GM23338 (cell line): ENCODE measurements around the gene C3orf80. TPM values are rescaled to one million over a fixed set of nuclear protein-coding genes. Genes with fewer than 3 reads are reported as not detected.

Source experiments
- ATAC-seq: fragments of 200-7000 bp; cut with Tn5 transposase; 3 replicates; pipeline ENCODE4 v1.9.1; 2020
- DNase-seq: peaks from one replicate; pipeline ENCODE4 v3.0.0-alpha.2; 2015; ENCODE audit warnings: low spot score
- H2AFZ ChIP-seq: fragments of 200-600 bp; sonication (generic); 2 replicates; pipeline ENCODE4 v1.8.0; 2016; ENCODE audit warnings: antibody characterized with exemption, mild to moderate bottlenecking, moderate library complexity
- H3F3A ChIP-seq: fragments of 200-600 bp; sonication (generic); replicated peaks from 2 replicates; pipeline ENCODE4 v1.8.0; 2017; ENCODE audit warnings: antibody characterized with exemption, mixed run types, low read depth
- H3K27ac ChIP-seq: fragments of 200-600 bp; sonication (generic); 2 replicates; pipeline ENCODE4 v1.6.1; 2016; ENCODE audit warnings: low read depth
- H3K27me3 ChIP-seq: fragments of 200-600 bp; sonication (generic); 2 replicates; pipeline ENCODE4 v1.8.0; 2016; ENCODE audit warnings: mild to moderate bottlenecking, mixed run types, moderate library complexity; ENCODE audit not compliant: insufficient read depth
- H3K36me3 ChIP-seq: fragments of 200-600 bp; sonication (generic); 2 replicates; pipeline ENCODE4 v1.8.0; 2016; ENCODE audit warnings: mild to moderate bottlenecking; ENCODE audit not compliant: insufficient read depth
- H3K4me1 ChIP-seq: fragments of 200-600 bp; sonication (generic); 2 replicates; pipeline ENCODE4 v1.8.0; 2016; ENCODE audit warnings: mild to moderate bottlenecking, moderate library complexity; ENCODE audit not compliant: insufficient read depth
- H3K4me2 ChIP-seq: fragments of 200-600 bp; sonication (generic); 2 replicates; pipeline ENCODE4 v1.7.1; 2017; ENCODE audit warnings: mixed run types
- H3K4me3 ChIP-seq: fragments of 200-600 bp; sonication (generic); 2 replicates; pipeline ENCODE4 v1.6.1; 2016; ENCODE audit warnings: mixed run types
- H3K79me2 ChIP-seq: fragments of 200-600 bp; sonication (generic); replicated peaks from 2 replicates; pipeline ENCODE4 v1.8.0; 2017; ENCODE audit warnings: mild to moderate bottlenecking; ENCODE audit not compliant: insufficient read depth
- H3K9me2 ChIP-seq: fragments of 200-600 bp; sonication (generic); 2 replicates; pipeline ENCODE4 v1.8.0; 2017; ENCODE audit not compliant: insufficient read depth
- H4K20me1 ChIP-seq: fragments of 200-600 bp; sonication (generic); replicated peaks from 2 replicates; pipeline ENCODE4 v1.8.0; 2017; ENCODE audit warnings: mild to moderate bottlenecking; ENCODE audit not compliant: insufficient read depth
- H3K27ac Mint-ChIP-seq: 2 replicates; pipeline ENCODE4 v1.8.0; 2020; ENCODE audit warnings: inconsistent platforms, mild to moderate bottlenecking, moderate library complexity, mixed read lengths
- H3K27me3 Mint-ChIP-seq: 3 replicates; pipeline ENCODE4 v1.8.0; 2022; ENCODE audit warnings: low read depth, mild to moderate bottlenecking, moderate library complexity, mixed read lengths, inconsistent platforms; ENCODE audit not compliant: insufficient read depth, poor library complexity
- H3K36me3 Mint-ChIP-seq: 3 replicates; pipeline ENCODE4 v1.8.0; 2021; ENCODE audit warnings: low read depth, mild to moderate bottlenecking, inconsistent platforms, moderate library complexity, mixed read lengths
- H3K4me1 Mint-ChIP-seq: 3 replicates; pipeline ENCODE4 v1.8.0; 2020; ENCODE audit warnings: mild to moderate bottlenecking, inconsistent platforms, mixed read lengths
- H3K4me3 Mint-ChIP-seq: 3 replicates; pipeline ENCODE4 v1.8.0; 2021; ENCODE audit warnings: moderate library complexity, mild to moderate bottlenecking, inconsistent platforms, mixed read lengths
- H3K9me3 Mint-ChIP-seq: 3 replicates; pipeline ENCODE4 v1.8.0; 2020; ENCODE audit warnings: moderate library complexity, mild to moderate bottlenecking, inconsistent platforms, mixed read lengths
- CREB1 ChIP-seq: fragments of 250-450 bp; sonication (Bioruptor Pico); IDR thresholded peaks from 2 replicates; pipeline ENCODE4 v1.5.0; 2020; ENCODE audit warnings: low read depth, mild to moderate bottlenecking, moderate library complexity
- EZH2 ChIP-seq: fragments of 200-600 bp; sonication (generic); IDR thresholded peaks from one replicate; pipeline ENCODE4 v1.8.0; 2017; ENCODE audit warnings: antibody characterized with exemption, mild to moderate bottlenecking, low read depth; ENCODE audit not compliant: unreplicated experiment
- EZH2phosphoT487 ChIP-seq: fragments of 200-600 bp; sonication (generic); IDR thresholded peaks from one replicate; pipeline ENCODE4 v1.8.1; 2018; ENCODE audit warnings: antibody characterized with exemption; ENCODE audit not compliant: unreplicated experiment
- JUNB ChIP-seq: IDR thresholded peaks from one replicate; pipeline ENCODE4 v1.6.1; 2016; ENCODE audit warnings: antibody characterized with exemption; ENCODE audit not compliant: unreplicated experiment
- NANOG ChIP-seq: IDR thresholded peaks from 2 replicates; pipeline ENCODE4 v1.6.1; 2016; ENCODE audit warnings: antibody characterized with exemption, borderline replicate concordance
- POLR2AphosphoS5 ChIP-seq: IDR thresholded peaks from 2 replicates; pipeline ENCODE4 v1.6.1; 2016; ENCODE audit warnings: antibody characterized with exemption, low read depth
- STAT1 ChIP-seq: IDR thresholded peaks from one replicate; pipeline ENCODE4 v1.6.1; 2016; ENCODE audit warnings: antibody characterized with exemption; ENCODE audit not compliant: unreplicated experiment
- ZNF114 ChIP-seq: fragments of 250-450 bp; sonication (Bioruptor Pico); IDR thresholded peaks from 2 replicates; pipeline ENCODE4 v1.5.0; 2020; ENCODE audit warnings: mild to moderate bottlenecking, moderate library complexity
- ZNF331 ChIP-seq: fragments of 250-450 bp; sonication (Bioruptor Pico); IDR thresholded peaks from 2 replicates; pipeline ENCODE4 v1.5.0; 2020; ENCODE audit warnings: low read depth, mild to moderate bottlenecking, moderate library complexity
- polyA plus RNA-seq: library from polyadenylated mRNA; unstranded; fragments of >200 nt; fragmentation: Nextera tagmentation; extraction: Ambion mirVana; gene quantifications from 2 replicates; pipeline ENCODE4 v1.2.1, GENCODE V29; 2016
- total RNA-seq: library from RNA; depleted of rRNA; stranded (reverse); fragments of >200 nt; shearing (Covaris generic); gene quantifications from 2 replicates; pipeline ENCODE4 v1.2.3, GENCODE V29; 2014
- TF ChIP-seq, protein P1 (sequence below): IDR thresholded peaks from 2 replicates; pipeline ENCODE4 v1.6.1; 2016; ENCODE audit warnings: antibody characterized with exemption
- TF ChIP-seq, protein P2 (sequence below): IDR thresholded peaks from one replicate; pipeline ENCODE4 v1.6.1; 2018; ENCODE audit warnings: antibody characterized with exemption; ENCODE audit not compliant: unreplicated experiment
- TF ChIP-seq, protein P3 (sequence below): fragments of 250-450 bp; sonication (Bioruptor Pico); IDR thresholded peaks from 2 replicates; pipeline ENCODE4 v1.5.0; 2020; ENCODE audit warnings: mild to moderate bottlenecking, moderate library complexity

C3orf80 gene
- total and polyA plus RNA-seq, 2 experiments from 2014 or later, result 0.57 to 3.0 TPM

DNA sequence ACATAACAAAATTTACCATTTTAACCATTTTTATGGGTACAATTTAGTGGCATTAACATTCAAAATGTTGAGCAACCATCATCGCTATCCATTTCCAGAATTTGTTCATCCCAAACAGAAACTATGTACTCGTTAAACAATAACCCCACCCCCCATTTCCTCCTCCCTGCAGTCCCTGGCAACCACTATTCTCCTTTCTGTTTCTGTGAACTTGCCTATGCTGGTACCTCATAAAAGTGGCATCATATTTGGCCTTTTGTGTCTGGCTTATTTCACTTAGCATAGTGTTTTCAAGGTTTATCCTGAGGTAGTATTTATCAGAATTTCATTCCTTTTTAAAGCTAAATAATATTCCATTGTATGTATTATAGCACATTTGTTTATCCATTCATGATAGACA is 32.4 kb downstream of the C3orf80 start:
- Mint-ChIP-seq H3K4me3 (no peak overlapping the region), H3K36me3 (no peaks in the 10 kb centered on the region), H3K9me3 (no peaks in the 10 kb centered on the region), H3K4me1 (no peaks in the 10 kb centered on the region), H3K27me3 (no peaks in the 10 kb centered on the region), H3K27ac (no peak overlapping the region)
- Histone ChIP-seq H3K27ac (no peak overlapping the region), H3K4me1 (no peaks in the 10 kb centered on the region), H3K4me3 (no peak overlapping the region), H3K9me2 (no peaks in the 10 kb centered on the region), H3K79me2 (no peaks in the 10 kb centered on the region), H4K20me1 (no peaks in the 10 kb centered on the region), H3K4me2 (no peak overlapping the region), H2AFZ (no peak overlapping the region), H3K36me3 (no peaks in the 10 kb centered on the region), H3F3A (no peaks in the 10 kb centered on the region), H3K27me3 (no peaks in the 10 kb centered on the region; the same call in 1 of the 2 replicates)
- ATAC-seq (no peak), DNase-seq (no peak)
- no peak for TF ChIP-seq ZNF114 (CRISPR knock-in tag)
- no peak for TF ChIP-seq NANOG

DNA sequence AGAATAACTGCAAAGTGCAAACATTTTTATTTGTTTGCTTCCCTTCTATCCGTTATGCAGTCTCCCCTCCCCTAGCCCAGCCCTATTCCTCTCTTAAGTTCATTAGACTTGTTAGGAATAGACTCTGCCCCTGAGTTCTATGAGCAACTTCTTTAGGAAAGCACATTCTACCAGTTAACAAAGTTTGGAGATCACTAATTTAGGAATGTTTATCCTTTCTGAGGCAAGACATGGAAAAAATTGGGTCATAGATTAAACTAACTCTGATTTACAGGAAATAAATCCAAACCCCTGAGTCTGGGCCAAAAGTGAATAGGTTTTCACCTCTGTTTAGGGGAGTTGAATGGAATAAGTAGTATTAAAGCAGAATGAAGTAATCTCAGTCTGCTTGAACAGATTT is 34.4 kb downstream of the C3orf80 start:
- Histone ChIP-seq H3K27ac (no peak overlapping the region), H3K4me1 (no peaks in the 10 kb centered on the region), H3K4me3 (no peak overlapping the region), H4K20me1 (no peaks in the 10 kb centered on the region), H3K9me2 (no peaks in the 10 kb centered on the region), H3K79me2 (no peaks in the 10 kb centered on the region), H3K4me2 (no peak overlapping the region), H3F3A (no peaks in the 10 kb centered on the region), H3K36me3 (no peaks in the 10 kb centered on the region), H3K27me3 (no peaks in the 10 kb centered on the region), H2AFZ (no peak overlapping the region)
- no peaks in the 10 kb centered on the region for H3K36me3 Mint-ChIP-seq
- H3K4me1 Mint-ChIP-seq, result no peaks in the 10 kb centered on the region
- no peak overlapping the region for H3K4me3 Mint-ChIP-seq
- no peaks in the 10 kb centered on the region for H3K9me3 Mint-ChIP-seq
- no peak for DNase-seq
- ATAC-seq, result no peak
- no peaks in the 10 kb centered on the region for H3K27me3 Mint-ChIP-seq
- H3K27ac Mint-ChIP-seq, result no peak overlapping the region
- TF ChIP-seq ZNF331 (CRISPR knock-in tag), result no peak
- TF ChIP-seq NANOG, result no peak
- no peak for TF ChIP-seq STAT1
- TF ChIP-seq, protein P1, sequence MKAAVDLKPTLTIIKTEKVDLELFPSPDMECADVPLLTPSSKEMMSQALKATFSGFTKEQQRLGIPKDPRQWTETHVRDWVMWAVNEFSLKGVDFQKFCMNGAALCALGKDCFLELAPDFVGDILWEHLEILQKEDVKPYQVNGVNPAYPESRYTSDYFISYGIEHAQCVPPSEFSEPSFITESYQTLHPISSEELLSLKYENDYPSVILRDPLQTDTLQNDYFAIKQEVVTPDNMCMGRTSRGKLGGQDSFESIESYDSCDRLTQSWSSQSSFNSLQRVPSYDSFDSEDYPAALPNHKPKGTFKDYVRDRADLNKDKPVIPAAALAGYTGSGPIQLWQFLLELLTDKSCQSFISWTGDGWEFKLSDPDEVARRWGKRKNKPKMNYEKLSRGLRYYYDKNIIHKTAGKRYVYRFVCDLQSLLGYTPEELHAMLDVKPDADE, result no peak
- no peak for TF ChIP-seq JUNB
- no peak for TF ChIP-seq CREB1 (CRISPR knock-in tag)
- TF ChIP-seq, protein P2, sequence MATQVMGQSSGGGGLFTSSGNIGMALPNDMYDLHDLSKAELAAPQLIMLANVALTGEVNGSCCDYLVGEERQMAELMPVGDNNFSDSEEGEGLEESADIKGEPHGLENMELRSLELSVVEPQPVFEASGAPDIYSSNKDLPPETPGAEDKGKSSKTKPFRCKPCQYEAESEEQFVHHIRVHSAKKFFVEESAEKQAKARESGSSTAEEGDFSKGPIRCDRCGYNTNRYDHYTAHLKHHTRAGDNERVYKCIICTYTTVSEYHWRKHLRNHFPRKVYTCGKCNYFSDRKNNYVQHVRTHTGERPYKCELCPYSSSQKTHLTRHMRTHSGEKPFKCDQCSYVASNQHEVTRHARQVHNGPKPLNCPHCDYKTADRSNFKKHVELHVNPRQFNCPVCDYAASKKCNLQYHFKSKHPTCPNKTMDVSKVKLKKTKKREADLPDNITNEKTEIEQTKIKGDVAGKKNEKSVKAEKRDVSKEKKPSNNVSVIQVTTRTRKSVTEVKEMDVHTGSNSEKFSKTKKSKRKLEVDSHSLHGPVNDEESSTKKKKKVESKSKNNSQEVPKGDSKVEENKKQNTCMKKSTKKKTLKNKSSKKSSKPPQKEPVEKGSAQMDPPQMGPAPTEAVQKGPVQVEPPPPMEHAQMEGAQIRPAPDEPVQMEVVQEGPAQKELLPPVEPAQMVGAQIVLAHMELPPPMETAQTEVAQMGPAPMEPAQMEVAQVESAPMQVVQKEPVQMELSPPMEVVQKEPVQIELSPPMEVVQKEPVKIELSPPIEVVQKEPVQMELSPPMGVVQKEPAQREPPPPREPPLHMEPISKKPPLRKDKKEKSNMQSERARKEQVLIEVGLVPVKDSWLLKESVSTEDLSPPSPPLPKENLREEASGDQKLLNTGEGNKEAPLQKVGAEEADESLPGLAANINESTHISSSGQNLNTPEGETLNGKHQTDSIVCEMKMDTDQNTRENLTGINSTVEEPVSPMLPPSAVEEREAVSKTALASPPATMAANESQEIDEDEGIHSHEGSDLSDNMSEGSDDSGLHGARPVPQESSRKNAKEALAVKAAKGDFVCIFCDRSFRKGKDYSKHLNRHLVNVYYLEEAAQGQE, result no peak
- no peak for TF ChIP-seq EZH2
- TF ChIP-seq ZNF114 (CRISPR knock-in tag), result no peak
- TF ChIP-seq EZH2phosphoT487, result no peak
- TF ChIP-seq, protein P3, sequence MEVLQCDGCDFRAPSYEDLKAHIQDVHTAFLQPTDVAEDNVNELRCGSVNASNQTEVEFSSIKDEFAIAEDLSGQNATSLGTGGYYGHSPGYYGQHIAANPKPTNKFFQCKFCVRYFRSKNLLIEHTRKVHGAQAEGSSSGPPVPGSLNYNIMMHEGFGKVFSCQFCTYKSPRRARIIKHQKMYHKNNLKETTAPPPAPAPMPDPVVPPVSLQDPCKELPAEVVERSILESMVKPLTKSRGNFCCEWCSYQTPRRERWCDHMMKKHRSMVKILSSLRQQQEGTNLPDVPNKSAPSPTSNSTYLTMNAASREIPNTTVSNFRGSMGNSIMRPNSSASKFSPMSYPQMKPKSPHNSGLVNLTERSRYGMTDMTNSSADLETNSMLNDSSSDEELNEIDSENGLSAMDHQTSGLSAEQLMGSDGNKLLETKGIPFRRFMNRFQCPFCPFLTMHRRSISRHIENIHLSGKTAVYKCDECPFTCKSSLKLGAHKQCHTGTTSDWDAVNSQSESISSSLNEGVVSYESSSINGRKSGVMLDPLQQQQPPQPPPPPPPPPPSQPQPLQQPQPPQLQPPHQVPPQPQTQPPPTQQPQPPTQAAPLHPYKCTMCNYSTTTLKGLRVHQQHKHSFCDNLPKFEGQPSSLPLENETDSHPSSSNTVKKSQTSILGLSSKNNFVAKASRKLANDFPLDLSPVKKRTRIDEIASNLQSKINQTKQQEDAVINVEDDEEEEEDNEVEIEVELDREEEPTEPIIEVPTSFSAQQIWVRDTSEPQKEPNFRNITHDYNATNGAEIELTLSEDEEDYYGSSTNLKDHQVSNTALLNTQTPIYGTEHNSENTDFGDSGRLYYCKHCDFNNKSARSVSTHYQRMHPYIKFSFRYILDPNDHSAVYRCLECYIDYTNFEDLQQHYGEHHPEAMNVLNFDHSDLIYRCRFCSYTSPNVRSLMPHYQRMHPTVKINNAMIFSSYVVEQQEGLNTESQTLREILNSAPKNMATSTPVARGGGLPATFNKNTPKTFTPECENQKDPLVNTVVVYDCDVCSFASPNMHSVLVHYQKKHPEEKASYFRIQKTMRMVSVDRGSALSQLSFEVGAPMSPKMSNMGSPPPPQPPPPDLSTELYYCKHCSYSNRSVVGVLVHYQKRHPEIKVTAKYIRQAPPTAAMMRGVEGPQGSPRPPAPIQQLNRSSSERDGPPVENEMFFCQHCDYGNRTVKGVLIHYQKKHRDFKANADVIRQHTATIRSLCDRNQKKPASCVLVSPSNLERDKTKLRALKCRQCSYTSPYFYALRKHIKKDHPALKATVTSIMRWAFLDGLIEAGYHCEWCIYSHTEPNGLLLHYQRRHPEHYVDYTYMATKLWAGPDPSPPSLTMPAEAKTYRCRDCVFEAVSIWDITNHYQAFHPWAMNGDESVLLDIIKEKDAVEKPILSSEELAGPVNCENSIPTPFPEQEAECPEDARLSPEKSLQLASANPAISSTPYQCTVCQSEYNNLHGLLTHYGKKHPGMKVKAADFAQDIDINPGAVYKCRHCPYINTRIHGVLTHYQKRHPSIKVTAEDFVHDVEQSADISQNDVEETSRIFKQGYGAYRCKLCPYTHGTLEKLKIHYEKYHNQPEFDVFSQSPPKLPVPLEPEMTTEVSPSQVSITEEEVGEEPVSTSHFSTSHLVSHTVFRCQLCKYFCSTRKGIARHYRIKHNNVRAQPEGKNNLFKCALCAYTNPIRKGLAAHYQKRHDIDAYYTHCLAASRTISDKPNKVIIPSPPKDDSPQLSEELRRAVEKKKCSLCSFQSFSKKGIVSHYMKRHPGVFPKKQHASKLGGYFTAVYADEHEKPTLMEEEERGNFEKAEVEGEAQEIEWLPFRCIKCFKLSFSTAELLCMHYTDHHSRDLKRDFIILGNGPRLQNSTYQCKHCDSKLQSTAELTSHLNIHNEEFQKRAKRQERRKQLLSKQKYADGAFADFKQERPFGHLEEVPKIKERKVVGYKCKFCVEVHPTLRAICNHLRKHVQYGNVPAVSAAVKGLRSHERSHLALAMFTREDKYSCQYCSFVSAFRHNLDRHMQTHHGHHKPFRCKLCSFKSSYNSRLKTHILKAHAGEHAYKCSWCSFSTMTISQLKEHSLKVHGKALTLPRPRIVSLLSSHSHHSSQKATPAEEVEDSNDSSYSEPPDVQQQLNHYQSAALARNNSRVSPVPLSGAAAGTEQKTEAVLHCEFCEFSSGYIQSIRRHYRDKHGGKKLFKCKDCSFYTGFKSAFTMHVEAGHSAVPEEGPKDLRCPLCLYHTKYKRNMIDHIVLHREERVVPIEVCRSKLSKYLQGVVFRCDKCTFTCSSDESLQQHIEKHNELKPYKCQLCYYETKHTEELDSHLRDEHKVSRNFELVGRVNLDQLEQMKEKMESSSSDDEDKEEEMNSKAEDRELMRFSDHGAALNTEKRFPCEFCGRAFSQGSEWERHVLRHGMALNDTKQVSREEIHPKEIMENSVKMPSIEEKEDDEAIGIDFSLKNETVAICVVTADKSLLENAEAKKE (CRISPR knock-in tag), result no peak
- no peak for TF ChIP-seq POLR2AphosphoS5
